HG03196 (cell line): ENCODE data around the gene AARSD1.
"Not testable (repeated sequence)": the region's sequence is repeated elsewhere in the genome, so short reads cannot be mapped to it uniquely, and the experiment has no call there.

Experiments used
- ATAC-seq: cut with Tn5 transposase; IDR thresholded peaks from one replicate; pipeline ENCODE4 v1.9.1; 2021; ENCODE audit not compliant: unreplicated experiment

The AARSD1 gene

GRCh38 chr17:42920922-42921321 lies 43.3 kb downstream of the AARSD1 start:
- ATAC-seq = no peak

GRCh38 chr17:42920106-42920900 lies 44.0 kb downstream of the AARSD1 start:
- no peak for ATAC-seq

GRCh38 chr17:42919522-42920077 lies 44.7 kb downstream of the AARSD1 start:
- ATAC-seq = not testable (repeated sequence)

- no peak for ATAC-seq
Observed at GRCh38 chr17:42918902-42919521, 45.2 kb downstream of the AARSD1 start.

GRCh38 chr17:42917236-42917603 lies 47.0 kb downstream of the AARSD1 start:
- no peak for ATAC-seq

- ATAC-seq = not testable (repeated sequence)
Observed at GRCh38 chr17:42916388-42917235, 47.6 kb downstream of the AARSD1 start.

GRCh38 chr17:42915288-42915687 lies 49.0 kb downstream of the AARSD1 start:
- ATAC-seq = not testable (repeated sequence)

- no peak for ATAC-seq
Observed at GRCh38 chr17:42913981-42914617, 50.2 kb downstream of the AARSD1 start.

- ATAC-seq = no peak
Observed at GRCh38 chr17:42913522-42913921, 50.7 kb downstream of the AARSD1 start.

- no peak for ATAC-seq
Observed at GRCh38 chr17:42908872-42909700, 55.2 kb downstream of the AARSD1 start.

GRCh38 chr17:42906772-42907446 lies 57.3 kb downstream of the AARSD1 start:
- ATAC-seq = no peak

- ATAC-seq = no peak
Observed at GRCh38 chr17:42904110-42904469, 60.2 kb downstream of the AARSD1 start.

- no peak for ATAC-seq
Observed at GRCh38 chr17:42901535-42902229, 62.6 kb downstream of the AARSD1 start.
